CD8-positive, alpha-beta memory T cell (primary cell): ENCODE measurements around the gene LGR4. TPM values are rescaled to one million over a fixed set of nuclear protein-coding genes. Genes with fewer than 3 reads are reported as not detected.
"Not testable (repeated sequence)": the region's sequence is repeated elsewhere in the genome, so short reads cannot be mapped to it uniquely, and the experiment has no call there.

Experiments used
- CTCF ChIA-PET: fragments of 350-600 bp; sonication (Branson Sonifier 250); formaldehyde crosslinking; loops from one replicate; lab custom pipeline; 2021; ENCODE audit warnings: antibody characterized with exemption; lab: Charles Lee
- POLR2A ChIA-PET: fragments of 350-600 bp; sonication (Branson Sonifier 250); formaldehyde crosslinking; loops from one replicate; lab custom pipeline; 2021; ENCODE audit warnings: antibody characterized with exemption; lab: Charles Lee
- DNase-seq, 5 donors: peaks; one replicate each; pipeline versions ENCODE4 v3.0.0 to v3.0.0-alpha.2; 2020 to 2022; ENCODE audit warnings: mixed read lengths in 1 of 5
- H3K27ac ChIP-seq: one replicate; pipeline ENCODE4 v1.7.0; 2013; ENCODE audit warnings: low read depth, mild to moderate bottlenecking, low read length, moderate library complexity
- H3K27me3 ChIP-seq: 2 replicates; pipeline ENCODE4 v1.7.0; 2013; ENCODE audit warnings: low read length, mild to moderate bottlenecking; ENCODE audit not compliant: insufficient read depth, poor library complexity, severe bottlenecking
- H3K36me3 ChIP-seq: 2 replicates; pipeline ENCODE4 v1.7.0; 2013; ENCODE audit warnings: mild to moderate bottlenecking, low read length, moderate library complexity; ENCODE audit not compliant: insufficient read depth
- H3K4me1 ChIP-seq: 2 replicates; pipeline ENCODE4 v1.7.0; 2013; ENCODE audit warnings: mild to moderate bottlenecking, low read length, moderate library complexity; ENCODE audit not compliant: insufficient read depth
- H3K4me3 ChIP-seq: 2 replicates; pipeline ENCODE4 v1.7.0; 2013; ENCODE audit warnings: mild to moderate bottlenecking, low read length
- H3K9me3 ChIP-seq: 2 replicates; pipeline ENCODE4 v1.7.0; 2013; ENCODE audit warnings: mild to moderate bottlenecking, low read length
- H3K27ac Mint-ChIP-seq, 8 donors: one replicate each; pipeline ENCODE4 v1.8.0; 2020 to 2021; ENCODE audit warnings: mixed read lengths in 8 of 8, mild to moderate bottlenecking in 6 of 8, inconsistent platforms in 3 of 8, moderate library complexity in 3 of 8
- H3K27me3 Mint-ChIP-seq, 2 donors: one replicate each; pipeline ENCODE4 v1.8.0; 2020 to 2021; ENCODE audit warnings: mixed read lengths in 2 of 2, mild to moderate bottlenecking in 1 of 2, moderate library complexity in 1 of 2
- H3K36me3 Mint-ChIP-seq, 3 donors: one replicate each; pipeline ENCODE4 v1.8.0; 2020 to 2021; ENCODE audit warnings: mixed read lengths in 3 of 3, inconsistent platforms in 1 of 3, mild to moderate bottlenecking in 1 of 3
- H3K4me1 Mint-ChIP-seq, 3 donors: one replicate each; pipeline ENCODE4 v1.8.0; 2020 to 2021; ENCODE audit warnings: mixed read lengths in 3 of 3, inconsistent platforms in 1 of 3, mild to moderate bottlenecking in 1 of 3
- H3K4me3 Mint-ChIP-seq, 7 donors: one replicate each; pipeline ENCODE4 v1.8.0; 2020 to 2021; ENCODE audit warnings: mixed read lengths in 7 of 7, mild to moderate bottlenecking in 6 of 7, moderate library complexity in 4 of 7, inconsistent platforms in 2 of 7
- H3K9me3 Mint-ChIP-seq, 5 donors: one replicate each; pipeline ENCODE4 v1.8.0; 2020 to 2022; ENCODE audit warnings: mixed read lengths in 5 of 5, mild to moderate bottlenecking in 3 of 5, moderate library complexity in 2 of 5, inconsistent platforms in 1 of 5
- polyA plus RNA-seq: library from polyadenylated mRNA; unstranded; fragments of 300-500 nt; fragmentation: Illumina TruSeq; gene quantifications from one replicate; pipeline ENCODE4 v1.2.3, GENCODE V29; 2021
- total RNA-seq, 2 experiments: library from RNA; stranded (reverse); gene quantifications; one replicate each; pipeline ENCODE4 v1.2.3, GENCODE V29; 2021

The LGR4 gene
- total and polyA plus RNA-seq, 3 experiments from 2014 or later: 0.04 to 0.39 (median 0.07) TPM

- Histone ChIP-seq H3K27me3 (no peaks in the 10 kb centered on the region), H3K36me3 (no peaks in the 10 kb centered on the region), H3K27ac (no peak overlapping the region), H3K4me3 (no peak overlapping the region), H3K9me3 (no peaks in the 10 kb centered on the region), H3K4me1 (no peaks in the 10 kb centered on the region)
- H3K9me3 Mint-ChIP-seq: no peaks in the 10 kb centered on the region
- ChIA-PET POLR2A (no interaction called here), CTCF (no interaction called here)
- no peak for DNase-seq
- H3K27me3 Mint-ChIP-seq: no peaks in the 10 kb centered on the region
- H3K4me3 Mint-ChIP-seq: no peak overlapping the region
- no peak overlapping the region for H3K27ac Mint-ChIP-seq
- H3K4me1 Mint-ChIP-seq: no peaks in the 10 kb centered on the region
- peaks cover 1 to 14% (median 8%) of the 10 kb centered on the region in 3 donors for H3K36me3 Mint-ChIP-seq
These were observed 132.6 kb downstream of the LGR4 start for GRCh38 chr11:27339941-27340340.

DNA sequence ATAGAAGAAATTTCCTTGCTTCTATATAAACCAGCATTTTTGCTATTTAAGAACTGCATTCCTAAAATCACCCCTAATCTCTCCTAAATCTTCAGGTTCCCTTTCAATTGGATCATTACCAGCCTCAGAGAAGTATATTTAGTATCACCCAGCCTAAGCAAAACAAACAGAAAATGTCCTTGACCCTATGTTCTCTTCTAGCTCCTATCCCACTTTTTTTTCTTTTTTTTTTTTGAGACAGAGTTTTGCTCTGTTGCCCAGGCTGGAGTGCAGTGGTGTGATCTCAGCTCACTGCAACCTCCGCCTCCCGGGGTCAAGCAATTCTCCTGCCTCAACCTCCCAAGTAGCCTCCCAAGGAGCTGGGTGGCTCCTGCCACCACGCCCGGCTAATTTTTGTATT lies 137.8 kb downstream of the LGR4 start:
- H3K27me3 ChIP-seq, H3K9me3 Mint-ChIP-seq, H3K36me3 ChIP-seq, H3K27me3 Mint-ChIP-seq, H3K27ac Mint-ChIP-seq, H3K4me1 Mint-ChIP-seq, H3K4me3 Mint-ChIP-seq, DNase-seq, H3K36me3 Mint-ChIP-seq, H3K9me3 ChIP-seq, H3K4me3 ChIP-seq, H3K4me1 ChIP-seq, H3K27ac ChIP-seq, CTCF ChIA-PET, POLR2A ChIA-PET: not testable (repeated sequence)

DNA sequence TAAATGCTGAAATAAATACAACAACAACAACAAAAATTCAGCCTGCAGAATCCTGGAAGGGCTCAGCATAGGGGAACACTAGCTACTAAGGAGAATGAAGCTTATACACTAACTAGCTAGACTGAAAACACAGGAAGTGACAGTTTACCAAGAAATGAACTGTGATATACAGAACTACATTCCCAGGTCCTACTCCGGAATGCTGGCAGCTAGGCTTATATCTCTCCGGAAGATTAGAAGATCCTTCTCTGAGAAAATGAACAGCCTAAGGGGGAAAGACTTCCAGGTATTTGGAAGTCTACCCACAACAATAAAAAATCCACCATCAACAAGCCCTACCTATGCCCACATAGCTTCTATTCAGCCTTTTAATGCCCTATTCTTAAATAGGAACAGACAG lies 140.6 kb downstream of the LGR4 start:
- ChIA-PET CTCF (no interaction called here), POLR2A (no interaction called here)
- no peak for DNase-seq
- Mint-ChIP-seq H3K4me3 (no peak overlapping the region), H3K36me3 (peaks cover 0 to 8% (median 2%) of the 10 kb centered on the region in 3 donors), H3K27me3 (no peaks in the 10 kb centered on the region), H3K9me3 (no peaks in the 10 kb centered on the region), H3K27ac (no peak overlapping the region), H3K4me1 (no peaks in the 10 kb centered on the region)
- no peaks in the 10 kb centered on the region for H3K4me1 ChIP-seq
- H3K27me3 ChIP-seq: no peaks in the 10 kb centered on the region
- no peak overlapping the region for H3K4me3 ChIP-seq
- H3K36me3 ChIP-seq: no peaks in the 10 kb centered on the region
- no peaks in the 10 kb centered on the region for H3K9me3 ChIP-seq
- H3K27ac ChIP-seq: no peak overlapping the region

- Histone ChIP-seq H3K9me3 (no peaks in the 10 kb centered on the region), H3K4me3 (no peak overlapping the region), H3K4me1 (no peaks in the 10 kb centered on the region), H3K27ac (no peak overlapping the region), H3K36me3 (no peaks in the 10 kb centered on the region), H3K27me3 (no peaks in the 10 kb centered on the region)
- Mint-ChIP-seq H3K36me3 (peaks cover 0 to 8% (median 0%) of the 10 kb centered on the region in 3 donors), H3K4me3 (no peak overlapping the region), H3K4me1 (no peaks in the 10 kb centered on the region), H3K9me3 (peaks cover 0 to 7% (median 4%) of the 10 kb centered on the region in 5 donors), H3K27me3 (no peaks in the 10 kb centered on the region), H3K27ac (no peak overlapping the region)
- POLR2A ChIA-PET: no interaction called here
- no peak for DNase-seq
- CTCF ChIA-PET: no interaction called here
These were observed 141.8 kb downstream of the LGR4 start for GRCh38 chr11:27330633-27331270.

- no peak overlapping the region for H3K27ac Mint-ChIP-seq
- CTCF ChIA-PET: no interaction called here
- POLR2A ChIA-PET: no interaction called here
These were observed 142.5 kb downstream of the LGR4 start for GRCh38 chr11:27329867-27330632.

DNA sequence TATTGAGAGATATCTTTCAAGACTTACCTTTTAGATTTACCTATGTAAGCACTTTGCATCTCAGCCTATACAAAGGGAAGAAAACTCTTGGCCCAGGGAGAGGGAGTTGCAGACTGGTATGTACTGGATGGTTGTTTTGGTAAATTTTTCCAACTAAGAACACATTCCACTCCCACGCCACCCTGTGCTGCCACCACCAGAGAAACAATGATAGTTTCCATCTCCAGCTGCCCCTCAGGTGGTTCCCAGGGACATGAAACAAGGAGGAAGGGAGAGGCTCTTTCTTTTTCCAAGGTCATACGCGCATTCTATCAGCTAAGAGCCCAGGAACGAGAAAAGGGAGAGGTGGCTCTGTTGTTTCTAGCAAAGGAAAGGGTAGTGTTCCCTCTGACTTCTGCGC lies 144.0 kb downstream of the LGR4 start:
- no peaks in the 10 kb centered on the region for H3K4me1 Mint-ChIP-seq
- CTCF ChIA-PET: no interaction called here
- H3K27ac ChIP-seq: no peak overlapping the region
- peaks cover 0 to 8% (median 4%) of the 10 kb centered on the region in 5 donors for H3K9me3 Mint-ChIP-seq
- DNase-seq: no peak
- H3K27ac Mint-ChIP-seq: no peak overlapping the region
- H3K4me3 ChIP-seq: no peak overlapping the region
- no peaks in the 10 kb centered on the region for H3K9me3 ChIP-seq
- H3K27me3 ChIP-seq: no peaks in the 10 kb centered on the region
- H3K27me3 Mint-ChIP-seq: no peaks in the 10 kb centered on the region
- H3K36me3 ChIP-seq: no peaks in the 10 kb centered on the region
- H3K4me1 ChIP-seq: no peaks in the 10 kb centered on the region
- POLR2A ChIA-PET: no interaction called here
- peaks cover 0 to 6% (median 0%) of the 10 kb centered on the region in 3 donors for H3K36me3 Mint-ChIP-seq
- no peak overlapping the region for H3K4me3 Mint-ChIP-seq

More at GRCh38 chr11:27329867-27330632, 142.5 kb downstream of the LGR4 start:
- no peak overlapping the region for H3K4me3 ChIP-seq
- Mint-ChIP-seq H3K36me3 (peaks cover 0 to 6% (median 0%) of the 10 kb centered on the region in 3 donors), H3K9me3 (peaks cover 0 to 7% (median 4%) of the 10 kb centered on the region in 5 donors), H3K4me3 (no peak overlapping the region), H3K27me3 (no peaks in the 10 kb centered on the region), H3K4me1 (no peaks in the 10 kb centered on the region)
- no peaks in the 10 kb centered on the region for H3K4me1 ChIP-seq
- H3K9me3 ChIP-seq: no peaks in the 10 kb centered on the region
- DNase-seq: no peak
- no peak overlapping the region for H3K27ac ChIP-seq
- no peaks in the 10 kb centered on the region for H3K36me3 ChIP-seq
- H3K27me3 ChIP-seq: no peaks in the 10 kb centered on the region

DNA sequence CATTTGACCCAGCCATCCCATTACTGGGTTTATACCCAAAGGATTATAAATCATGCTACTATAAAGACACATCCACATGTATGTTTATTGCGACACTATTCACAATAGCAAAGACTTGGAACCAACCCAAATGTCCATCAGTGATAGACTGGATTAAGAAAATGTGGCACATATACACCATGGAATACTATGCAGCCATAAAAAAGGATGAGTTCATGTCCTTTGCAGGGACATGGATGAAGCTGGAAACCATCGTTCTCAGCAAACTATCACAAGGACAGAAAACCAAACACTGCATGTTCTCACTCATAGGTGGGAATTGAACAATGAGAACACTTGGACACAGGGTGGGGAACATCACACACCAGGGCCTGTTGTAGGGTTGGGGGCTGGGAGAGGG lies 145.5 kb downstream of the LGR4 start:
- H3K27me3 Mint-ChIP-seq, H3K9me3 Mint-ChIP-seq, DNase-seq, H3K9me3 ChIP-seq, H3K27ac Mint-ChIP-seq, H3K4me1 ChIP-seq, H3K36me3 ChIP-seq, H3K4me1 Mint-ChIP-seq, POLR2A ChIA-PET, H3K27me3 ChIP-seq, H3K4me3 ChIP-seq, H3K36me3 Mint-ChIP-seq, CTCF ChIA-PET, H3K27ac ChIP-seq, H3K4me3 Mint-ChIP-seq: not testable (repeated sequence)

- H3K9me3 ChIP-seq, H3K4me1 Mint-ChIP-seq, H3K4me3 Mint-ChIP-seq, CTCF ChIA-PET, H3K27me3 Mint-ChIP-seq, POLR2A ChIA-PET, H3K27ac ChIP-seq, H3K36me3 ChIP-seq, H3K9me3 Mint-ChIP-seq, H3K27me3 ChIP-seq, H3K4me1 ChIP-seq, DNase-seq, H3K36me3 Mint-ChIP-seq, H3K27ac Mint-ChIP-seq, H3K4me3 ChIP-seq: not testable (repeated sequence)
These were observed 150.4 kb downstream of the LGR4 start for GRCh38 chr11:27322196-27322595.
